ENCODE results near the gene COX6B2. TPM values are rescaled to one million over a fixed set of nuclear protein-coding genes. Genes with fewer than 3 reads are reported as not detected.

COX6B2 gene
- polyA plus RNA-seq, 1 experiment = 0.16 TPM

DNA sequence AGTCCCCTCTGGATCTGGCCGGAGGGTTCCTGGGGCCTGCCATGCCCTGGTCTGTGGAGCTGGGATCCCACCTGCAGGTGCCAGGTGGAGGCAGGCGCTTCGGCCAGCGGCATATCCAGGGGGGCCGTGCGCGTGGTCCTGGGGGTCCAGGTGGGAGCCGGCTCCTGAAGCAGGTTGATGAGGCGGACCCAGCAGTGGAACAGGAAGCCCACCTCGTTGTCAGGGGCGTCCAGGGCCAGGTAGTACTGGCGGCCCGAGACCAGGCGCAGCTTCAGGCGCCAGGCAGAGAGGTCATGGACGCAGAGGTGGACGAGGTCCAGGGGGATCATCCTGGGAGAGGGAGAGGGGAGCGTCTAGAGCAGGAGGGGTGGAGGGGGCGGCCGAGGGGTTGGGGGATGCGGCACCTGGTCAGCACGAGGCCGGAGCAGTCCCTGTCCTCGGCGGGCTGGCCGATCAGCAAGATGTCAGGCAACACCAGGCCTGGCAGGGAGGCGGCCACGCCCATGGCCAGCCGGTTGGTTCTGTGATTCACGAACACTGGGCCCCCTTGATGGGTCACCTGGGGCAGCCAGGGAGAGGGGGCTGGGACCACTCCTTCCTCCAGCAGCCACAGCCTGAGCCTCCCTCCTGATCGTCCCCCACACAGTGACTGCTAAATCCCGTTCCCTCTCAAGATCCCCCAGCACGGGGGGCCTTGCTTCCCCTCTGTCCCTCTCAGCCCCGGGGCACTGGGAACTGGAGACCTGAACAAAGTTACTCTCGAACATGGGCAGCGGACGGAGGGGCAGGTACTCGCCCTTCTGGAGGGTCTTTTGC is 7.9 kb upstream of the COX6B2 start:
- Histone ChIP-seq H3K27ac (ENCODE audit: low read depth, low read length) (no peak overlapping the region), H3K27me3 (ENCODE audit: control insufficient read depth, insufficient read depth, low read length) (peaks cover 3% of the 10 kb centered on the region), H3K9me3 (ENCODE audit: control insufficient read depth, insufficient read depth, low read length) (peaks cover 5% of the 10 kb centered on the region; the same call in 1 of the 2 replicates), H3K4me3 (ENCODE audit: low read depth, low read length) (no peak overlapping the region)
- ChIA-PET CTCF (no interaction called here), POLR2A (interaction anchor here (1.2 to 2.2 kb wide), 2 partner anchors 21 to 25 kb away, joined by 3 to 7 read pairs; partner anchors contain the start of gene TMEM238)
- DNase-seq (ENCODE audit: low read depth, low spot score) = no peak
- TF ChIP-seq, protein P1, sequence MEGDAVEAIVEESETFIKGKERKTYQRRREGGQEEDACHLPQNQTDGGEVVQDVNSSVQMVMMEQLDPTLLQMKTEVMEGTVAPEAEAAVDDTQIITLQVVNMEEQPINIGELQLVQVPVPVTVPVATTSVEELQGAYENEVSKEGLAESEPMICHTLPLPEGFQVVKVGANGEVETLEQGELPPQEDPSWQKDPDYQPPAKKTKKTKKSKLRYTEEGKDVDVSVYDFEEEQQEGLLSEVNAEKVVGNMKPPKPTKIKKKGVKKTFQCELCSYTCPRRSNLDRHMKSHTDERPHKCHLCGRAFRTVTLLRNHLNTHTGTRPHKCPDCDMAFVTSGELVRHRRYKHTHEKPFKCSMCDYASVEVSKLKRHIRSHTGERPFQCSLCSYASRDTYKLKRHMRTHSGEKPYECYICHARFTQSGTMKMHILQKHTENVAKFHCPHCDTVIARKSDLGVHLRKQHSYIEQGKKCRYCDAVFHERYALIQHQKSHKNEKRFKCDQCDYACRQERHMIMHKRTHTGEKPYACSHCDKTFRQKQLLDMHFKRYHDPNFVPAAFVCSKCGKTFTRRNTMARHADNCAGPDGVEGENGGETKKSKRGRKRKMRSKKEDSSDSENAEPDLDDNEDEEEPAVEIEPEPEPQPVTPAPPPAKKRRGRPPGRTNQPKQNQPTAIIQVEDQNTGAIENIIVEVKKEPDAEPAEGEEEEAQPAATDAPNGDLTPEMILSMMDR (IDR thresholded peaks at IDR 0.05; ENCODE audit: low read depth, low read length) = no peak

DNA sequence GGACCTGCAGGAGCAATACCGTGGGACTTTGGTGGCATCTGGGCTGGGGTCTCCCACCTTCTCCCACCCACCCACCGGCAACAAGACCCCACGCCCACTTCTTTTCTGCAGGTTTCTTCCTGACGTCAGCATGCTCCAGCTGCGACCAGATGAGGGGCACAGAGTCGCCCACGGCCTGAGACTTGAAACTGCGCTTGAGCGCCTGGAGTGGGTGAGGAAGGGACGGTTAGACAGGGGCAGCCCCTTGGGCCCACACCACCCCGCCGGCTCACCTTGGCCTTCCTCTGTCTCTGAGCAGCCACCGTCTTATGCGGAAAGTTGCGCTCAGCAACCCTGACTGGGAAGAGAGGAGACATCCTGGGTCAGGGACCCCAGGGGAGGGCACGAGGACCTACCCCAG is 6.4 kb upstream of the COX6B2 start:
- ChIA-PET CTCF (no interaction called here), POLR2A (interaction anchor here (1.0 to 1.3 kb wide), 3 partner anchors 21 to 32 kb away, joined by 3 to 7 read pairs (median 3); partner anchors contain the start of gene KMT5C)
- peaks cover 5% of the 10 kb centered on the region for H3K27me3 ChIP-seq (ENCODE audit: control insufficient read depth, insufficient read depth, low read length)
- H3K4me3 ChIP-seq (ENCODE audit: low read depth, low read length) = no peak overlapping the region
- H3K27ac ChIP-seq (ENCODE audit: low read depth, low read length) = no peak overlapping the region
- no peak for DNase-seq (ENCODE audit: low read depth, low spot score)
- TF ChIP-seq, protein P1 (IDR thresholded peaks at IDR 0.05; ENCODE audit: low read depth, low read length) = no peak
- peaks cover 5% of the 10 kb centered on the region; the same call in 1 of the 2 replicates for H3K9me3 ChIP-seq (ENCODE audit: control insufficient read depth, insufficient read depth, low read length)

DNA sequence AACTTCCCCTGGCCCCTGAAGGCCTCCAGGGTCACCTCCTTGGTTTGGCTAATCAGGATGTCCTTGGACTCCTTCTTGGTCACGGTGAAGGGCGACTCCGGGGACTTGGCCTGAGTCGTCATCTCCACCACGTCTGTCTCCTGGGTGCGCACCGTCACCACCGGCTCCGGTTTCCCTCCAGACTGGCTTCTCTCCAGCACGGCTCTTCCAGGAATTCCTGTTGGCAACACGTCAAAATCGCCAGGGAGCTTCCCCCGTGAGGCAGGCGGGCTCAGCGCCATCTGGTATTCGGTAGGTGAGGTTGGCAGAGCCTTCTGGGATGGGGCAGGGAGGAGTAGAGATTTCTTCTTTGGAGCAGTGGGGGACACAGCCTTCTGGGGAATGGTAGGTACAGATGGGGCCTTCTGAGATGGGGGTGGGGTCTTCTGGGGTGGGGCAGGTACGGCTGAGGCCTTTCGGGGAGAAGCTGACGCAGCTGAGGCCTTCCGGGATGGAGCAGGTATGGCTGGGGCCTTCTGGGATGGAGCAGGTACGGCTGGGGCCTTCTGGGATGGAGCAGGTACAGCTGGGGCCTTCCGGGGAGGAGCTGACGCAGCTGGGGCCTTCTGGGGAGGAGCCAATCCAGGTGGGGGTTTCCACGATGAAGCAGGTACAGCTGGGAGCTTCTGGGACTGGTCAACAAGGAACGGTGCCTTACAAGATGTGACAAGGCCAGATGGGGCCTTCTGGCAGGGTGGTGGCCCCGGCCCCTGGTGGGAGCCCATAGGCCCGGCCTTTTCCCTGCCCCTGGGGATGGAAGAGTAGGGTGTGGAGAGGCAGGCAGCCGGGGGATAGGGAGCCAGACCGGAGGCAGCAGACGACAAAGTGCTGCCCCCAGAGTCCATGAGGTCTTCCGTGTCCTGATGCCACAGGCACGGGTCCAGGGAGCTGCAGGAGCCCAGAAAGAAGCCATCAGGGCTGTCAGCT is 4.7 kb upstream of the COX6B2 start:
- TF ChIP-seq, protein P1 (IDR thresholded peaks at IDR 0.05; ENCODE audit: low read depth, low read length) = no peak
- POLR2A ChIA-PET = interaction anchor here (1.0 kb wide), 1 partner anchor 20 kb away, joined by 5 read pairs; the partner anchor contains the start of gene KMT5C
- Histone ChIP-seq H3K4me3 (ENCODE audit: low read depth, low read length) (no peak overlapping the region), H3K27ac (ENCODE audit: low read depth, low read length) (no peak overlapping the region), H3K27me3 (ENCODE audit: control insufficient read depth, insufficient read depth, low read length) (peaks cover 8% of the 10 kb centered on the region), H3K9me3 (ENCODE audit: control insufficient read depth, insufficient read depth, low read length) (peaks cover 5% of the 10 kb centered on the region; the same call in 1 of the 2 replicates)
- DNase-seq (ENCODE audit: low read depth, low spot score) = no peak
- CTCF ChIA-PET = interaction anchor here (0.5 to 0.6 kb wide), 2 partner anchors 81 to 294 kb away, joined by 3 read pairs; no protein-coding TSS in a partner anchor

DNA sequence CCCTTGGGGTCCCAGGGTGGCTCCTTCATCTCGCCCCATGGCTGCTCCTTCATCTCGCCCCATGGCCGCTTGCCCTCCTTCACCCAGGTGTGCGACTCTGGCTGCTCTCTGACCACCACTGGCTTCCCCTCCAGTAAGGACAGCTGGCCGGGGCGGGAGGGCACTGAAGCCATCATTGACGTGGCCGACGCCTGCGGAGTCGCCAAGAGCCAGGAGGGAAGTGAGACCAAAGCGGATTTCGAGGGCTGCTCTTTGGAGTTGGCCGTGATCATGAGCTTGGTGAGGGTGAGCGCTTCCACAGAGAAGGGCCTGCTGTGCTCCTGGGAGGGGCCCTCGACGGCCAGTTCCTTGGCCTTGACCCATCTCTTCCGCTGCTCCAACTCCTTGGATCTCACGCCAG is 4.0 kb upstream of the COX6B2 start:
- no peak for DNase-seq (ENCODE audit: low read depth, low spot score)
- Histone ChIP-seq H3K9me3 (ENCODE audit: control insufficient read depth, insufficient read depth, low read length) (peaks cover 5% of the 10 kb centered on the region; the same call in 1 of the 2 replicates), H3K4me3 (ENCODE audit: low read depth, low read length) (no peak overlapping the region), H3K27ac (ENCODE audit: low read depth, low read length) (no peak overlapping the region), H3K27me3 (ENCODE audit: control insufficient read depth, insufficient read depth, low read length) (peaks cover 12% of the 10 kb centered on the region)
- TF ChIP-seq, protein P1 (IDR thresholded peaks at IDR 0.05; ENCODE audit: low read depth, low read length) = no peak
- POLR2A ChIA-PET = no interaction called here
- CTCF ChIA-PET = interaction anchor here (0.6 kb wide), 1 partner anchor 295 kb away, joined by 3 read pairs; no protein-coding TSS in a partner anchor

Data from AG04450 (cell line).